ENCODE data around the gene ELOVL5.

GRCh38 chr6:53258774-53259155 lies 90.0 kb downstream of the ELOVL5 start:
- no peak for TF ChIP-seq CTCF (IDR thresholded peaks at IDR 0.05; ENCODE audit: low read length)
- TF ChIP-seq EZH2 (IDR thresholded peaks at IDR 0.05; ENCODE audit: borderline replicate concordance, low read length) = no peak

Data from OCI-LY1 (cell line).